Measurements from ENCODE around the gene PPP1R14B.
A peak's percentile ranks its signal among the peaks of the same experiment; 100 is the strongest.

Gene PPP1R14B

DNA sequence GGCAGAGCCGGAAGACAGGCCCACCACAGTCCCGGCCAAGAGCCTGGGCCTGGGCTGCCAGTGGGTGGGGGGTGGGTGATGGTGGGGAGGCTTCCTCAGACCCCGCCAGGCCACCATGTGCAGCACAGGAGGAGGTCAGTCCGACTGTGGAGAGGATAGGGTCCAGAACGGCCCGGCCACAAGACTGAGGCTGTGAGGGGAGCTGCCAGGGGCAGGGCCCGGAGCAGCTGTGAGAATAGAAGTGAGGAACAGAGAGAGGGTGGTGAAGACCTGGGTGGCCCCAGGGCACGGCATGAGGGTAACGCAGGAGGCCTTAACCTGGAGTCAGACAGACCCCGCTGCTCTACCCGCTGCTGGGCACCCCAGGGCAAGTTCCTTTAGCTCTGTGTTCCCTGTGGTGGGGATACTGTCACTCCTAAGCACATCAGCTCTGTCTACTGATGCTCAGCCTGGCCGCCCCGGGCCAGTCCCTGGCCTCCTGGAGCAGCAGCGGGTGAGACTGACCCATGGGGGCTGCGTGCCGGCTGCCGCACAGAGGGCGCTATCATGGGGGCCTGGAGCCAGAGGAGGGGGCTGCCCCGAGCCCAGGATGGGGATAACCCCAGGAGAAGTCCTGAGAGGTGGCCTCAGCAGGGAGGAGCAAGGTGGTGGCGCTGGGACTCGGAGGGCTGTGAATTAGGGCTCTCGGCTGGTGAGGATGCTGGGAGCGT, 38.5 kb downstream of the PPP1R14B start:
- no peak for DNase-seq

DNA sequence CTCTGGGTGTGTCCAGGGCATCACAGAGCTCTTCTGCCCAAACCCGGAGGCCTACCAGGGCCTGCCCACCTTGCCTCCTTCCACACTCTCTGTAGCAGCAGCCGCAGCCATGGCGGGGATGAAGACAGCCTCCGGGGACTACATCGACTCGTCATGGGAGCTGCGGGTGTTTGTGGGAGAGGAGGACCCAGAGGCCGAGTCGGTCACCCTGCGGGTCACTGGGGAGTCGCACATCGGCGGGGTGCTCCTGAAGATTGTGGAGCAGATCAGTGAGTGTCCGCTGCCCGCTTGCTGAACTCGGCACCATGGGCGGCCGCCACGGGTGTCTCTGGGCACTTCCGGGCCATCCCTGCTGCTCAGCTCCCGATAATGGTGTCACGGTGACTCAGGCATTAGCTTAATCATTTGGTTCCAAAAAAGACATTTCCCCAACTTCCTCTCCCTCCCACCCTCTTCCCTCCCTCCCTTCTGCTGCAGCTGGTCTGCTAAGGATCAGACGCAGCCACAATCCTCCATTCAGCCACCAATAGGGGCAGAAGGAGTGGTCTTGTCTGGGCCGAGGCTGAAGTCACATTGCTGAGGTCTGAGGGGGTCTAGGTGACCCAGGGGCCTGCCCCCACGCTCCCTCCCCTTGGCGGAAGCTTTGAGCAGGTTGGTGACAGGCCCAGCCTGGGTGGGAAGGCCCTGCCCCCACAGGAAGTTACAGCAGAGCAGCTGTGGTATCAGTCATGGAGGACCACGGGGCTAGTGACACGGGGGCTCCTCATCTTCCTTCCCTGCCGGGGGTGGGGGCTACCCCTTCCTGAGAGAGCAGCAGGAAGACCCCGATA, 39.3 kb downstream of the PPP1R14B start:
- DNase-seq = peak; percentile 83

DNA sequence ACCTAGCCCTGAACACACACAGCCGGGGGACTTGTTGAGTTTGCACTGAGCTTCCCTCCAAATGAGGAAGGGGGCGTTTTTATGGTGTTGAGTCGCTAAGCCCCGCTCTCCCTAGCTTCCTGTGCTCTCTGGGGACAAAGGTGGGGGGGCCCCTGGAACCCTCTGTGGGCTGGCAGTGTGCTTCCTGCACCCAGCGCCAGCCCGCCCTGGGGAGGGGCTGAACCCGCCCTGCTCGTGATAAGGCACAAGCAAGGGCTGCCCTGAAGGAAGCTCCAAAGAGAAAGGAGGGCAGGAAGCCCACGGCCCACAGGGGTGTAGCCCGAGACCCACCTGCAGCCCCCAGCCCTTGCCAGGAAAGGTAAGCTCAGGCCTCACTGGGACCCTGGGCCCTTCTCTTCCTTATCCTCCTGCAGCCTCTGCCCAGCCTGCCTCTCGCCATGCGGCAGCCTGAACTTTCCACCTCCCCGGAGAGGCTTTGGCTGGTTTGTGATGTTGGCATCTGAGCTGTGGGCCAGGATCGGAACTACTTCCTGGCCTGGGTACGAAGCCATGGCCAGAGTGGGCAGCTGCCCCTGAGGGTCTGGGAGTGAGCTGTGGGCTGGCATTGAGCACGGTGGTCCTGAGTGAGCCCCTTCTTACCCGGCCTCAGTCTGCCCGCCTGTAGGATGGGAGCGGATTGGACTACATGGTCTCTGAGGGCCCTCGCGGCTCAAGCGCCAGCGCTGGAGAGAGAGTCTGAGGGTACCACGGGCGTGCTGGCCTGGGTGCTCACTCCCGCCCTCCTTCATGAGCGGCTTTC, 40.1 kb downstream of the PPP1R14B start, which contains the start of gene FERMT3:
TSS of gene FERMT3 (plus strand) at position 265 of the 799 bp plus-strand sequence. CDS start 644 bp downstream, outside the sequence.
- peak; percentile 76 for DNase-seq

DNA sequence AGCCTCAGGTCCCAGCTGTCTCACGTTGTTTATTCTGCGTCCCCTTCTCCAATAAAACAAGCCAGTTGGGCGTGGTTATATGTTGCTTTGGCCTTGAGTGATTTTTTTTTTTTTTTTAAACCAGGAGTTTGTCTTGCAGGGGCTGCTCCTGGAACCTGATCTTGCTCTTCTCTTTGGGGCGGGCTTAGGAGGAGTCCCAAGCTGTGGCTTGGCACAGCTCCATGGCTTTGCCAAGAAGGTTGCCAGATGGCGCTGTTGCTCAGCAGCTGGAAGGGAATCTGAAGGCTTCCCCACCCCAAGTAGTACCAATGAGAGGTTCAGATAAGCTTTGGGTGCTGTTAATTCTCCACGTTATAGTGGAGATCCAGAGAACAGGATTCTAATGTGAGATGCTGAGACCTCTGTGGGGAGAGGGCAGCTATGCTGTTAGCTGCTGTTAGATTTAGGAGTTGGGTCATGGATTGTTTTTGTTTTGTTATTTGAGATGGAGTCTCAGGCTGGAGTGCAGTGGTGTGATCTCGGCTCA, 42.2 kb downstream of the PPP1R14B start:
- peak; percentile 86 for DNase-seq

DNA sequence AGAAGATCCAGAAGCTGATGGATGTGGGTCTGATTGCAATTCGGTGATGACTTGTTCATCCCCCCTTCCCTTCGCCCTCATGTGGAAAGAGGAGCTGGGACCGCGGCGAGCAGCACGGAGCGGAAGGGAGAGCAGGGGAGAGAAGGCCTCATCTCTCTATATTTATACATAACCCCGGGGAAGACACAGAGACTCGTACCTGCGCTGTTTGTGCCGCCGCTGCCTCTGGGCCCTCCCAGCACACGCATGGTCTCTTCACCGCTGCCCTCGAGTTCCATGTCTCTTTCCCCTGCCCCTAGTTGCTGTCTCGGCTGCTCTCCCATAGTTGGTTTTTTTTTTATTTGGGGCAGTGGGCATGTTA, 42.7 kb downstream of the PPP1R14B start:
- DNase-seq = no peak

DNA sequence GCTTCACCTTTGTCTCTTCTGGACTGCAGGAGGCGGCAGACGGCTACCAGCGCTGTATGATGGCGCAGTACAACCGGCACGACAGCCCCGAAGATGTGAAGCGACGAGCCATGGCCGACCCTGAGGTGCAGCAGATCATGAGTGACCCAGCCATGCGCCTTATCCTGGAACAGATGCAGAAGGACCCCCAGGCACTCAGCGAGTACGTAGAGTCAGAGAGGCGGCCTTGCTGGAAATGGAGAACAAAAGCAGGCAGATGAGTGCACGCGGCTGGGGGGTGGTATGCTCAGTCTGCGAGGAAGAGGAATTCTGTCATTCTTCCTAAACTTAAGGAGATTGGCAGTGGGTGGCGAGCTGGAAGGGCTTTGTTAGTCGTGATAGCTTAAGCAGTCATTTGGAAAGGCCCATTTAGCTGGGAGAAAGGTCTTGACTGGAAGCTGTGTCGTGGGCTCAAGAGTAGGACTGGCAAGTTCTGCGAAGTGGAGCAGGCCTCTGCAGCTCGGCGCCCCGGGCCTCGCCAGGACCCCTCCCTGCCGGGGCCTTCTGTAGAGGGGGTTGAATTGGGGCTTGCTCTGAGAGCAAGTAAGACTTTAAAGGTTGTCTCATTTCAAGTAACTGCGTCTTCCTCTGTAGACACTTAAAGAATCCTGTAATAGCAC, 43.2 kb downstream of the PPP1R14B start:
- no peak for DNase-seq

DNA sequence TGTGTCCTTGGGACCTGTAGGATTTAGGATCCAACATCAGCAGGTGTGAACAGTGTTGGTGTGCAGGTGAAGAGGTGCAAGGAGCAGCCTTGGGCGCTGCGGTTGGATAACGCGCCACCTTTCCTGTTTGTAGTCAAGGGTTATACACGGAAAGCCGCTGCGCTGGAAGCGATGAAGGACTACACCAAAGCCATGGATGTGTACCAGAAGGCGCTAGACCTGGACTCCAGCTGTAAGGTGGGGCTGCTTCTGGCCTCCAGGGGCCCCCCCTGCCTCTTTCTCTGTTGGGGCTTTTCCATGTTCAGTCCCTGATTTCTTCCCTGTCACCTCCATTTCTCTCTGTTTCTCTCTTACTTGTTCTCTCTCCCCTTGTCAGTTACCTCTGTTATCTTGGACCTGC, 43.8 kb downstream of the PPP1R14B start:
- DNase-seq = no peak

DNA sequence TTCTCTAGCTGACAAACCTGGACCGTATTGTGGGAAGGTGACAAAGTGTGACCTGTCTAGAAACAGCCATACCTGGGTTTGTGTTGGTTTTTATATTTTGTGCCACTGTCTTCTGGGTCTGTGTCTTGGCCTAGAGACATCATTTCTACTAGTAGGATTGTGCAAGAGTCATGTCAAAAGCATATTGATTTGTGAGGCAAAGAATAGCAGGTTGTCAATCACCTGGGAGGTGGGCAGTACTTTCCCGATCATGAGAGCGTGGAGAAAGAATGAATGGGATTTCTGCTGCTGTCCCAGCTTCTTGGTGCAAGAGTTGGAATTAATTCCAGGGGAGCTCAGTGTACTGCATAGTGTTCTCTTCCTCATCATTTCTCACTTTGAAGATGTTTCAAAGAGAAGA, 45.2 kb downstream of the PPP1R14B start:
- no peak for DNase-seq

DNA sequence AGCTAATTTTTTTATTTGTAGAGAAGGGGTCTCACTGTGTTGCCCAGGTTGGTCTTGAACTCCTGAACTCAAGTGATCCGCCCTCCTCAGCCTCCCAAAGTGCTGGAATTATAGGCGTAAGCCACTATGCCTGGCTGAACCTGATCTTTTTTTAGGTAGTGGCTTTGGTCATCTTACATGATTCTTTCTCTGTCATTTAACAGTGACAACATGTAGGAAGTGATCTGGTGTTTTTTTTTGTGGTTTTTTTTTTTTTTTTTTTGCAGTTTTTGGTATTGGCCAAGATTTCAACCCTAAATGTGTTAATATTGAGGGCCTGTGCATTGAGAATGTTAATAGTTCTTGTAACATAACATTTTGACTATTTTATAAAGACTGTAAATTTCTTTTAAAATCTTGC, 48.2 kb downstream of the PPP1R14B start:
- DNase-seq = no peak

DNA sequence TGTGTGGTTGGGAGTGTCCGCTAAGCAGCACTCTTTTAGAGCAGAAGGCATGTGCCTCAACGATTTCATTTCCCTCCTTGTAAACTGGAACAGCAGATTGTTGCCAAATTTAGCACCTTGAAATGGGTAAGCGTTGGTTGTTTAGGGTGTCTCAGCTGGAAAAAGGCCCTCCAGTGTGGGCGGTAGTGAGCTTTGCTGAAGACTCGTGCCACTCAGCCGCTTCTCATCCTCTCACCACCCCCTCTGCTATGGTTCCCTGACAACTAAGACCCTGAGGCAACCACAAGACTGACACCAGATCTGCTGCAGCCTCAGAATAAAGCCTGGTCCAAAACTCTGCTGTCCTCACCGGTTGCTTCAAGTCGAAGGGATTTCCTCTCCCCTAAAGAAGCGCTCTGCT, 50.1 kb downstream of the PPP1R14B start:
- no peak for DNase-seq

Measured in CD4-positive, alpha-beta T cell treated with Interleukin-15 for 1 hour (primary cell).